HG03139 (cell line): ENCODE results near the gene NCAPH2.

ENCODE experiments used
- ATAC-seq: cut with Tn5 transposase; IDR thresholded peaks from one replicate; pipeline ENCODE4 v1.9.1; 2021; ENCODE audit not compliant: unreplicated experiment

The NCAPH2 gene

DNA sequence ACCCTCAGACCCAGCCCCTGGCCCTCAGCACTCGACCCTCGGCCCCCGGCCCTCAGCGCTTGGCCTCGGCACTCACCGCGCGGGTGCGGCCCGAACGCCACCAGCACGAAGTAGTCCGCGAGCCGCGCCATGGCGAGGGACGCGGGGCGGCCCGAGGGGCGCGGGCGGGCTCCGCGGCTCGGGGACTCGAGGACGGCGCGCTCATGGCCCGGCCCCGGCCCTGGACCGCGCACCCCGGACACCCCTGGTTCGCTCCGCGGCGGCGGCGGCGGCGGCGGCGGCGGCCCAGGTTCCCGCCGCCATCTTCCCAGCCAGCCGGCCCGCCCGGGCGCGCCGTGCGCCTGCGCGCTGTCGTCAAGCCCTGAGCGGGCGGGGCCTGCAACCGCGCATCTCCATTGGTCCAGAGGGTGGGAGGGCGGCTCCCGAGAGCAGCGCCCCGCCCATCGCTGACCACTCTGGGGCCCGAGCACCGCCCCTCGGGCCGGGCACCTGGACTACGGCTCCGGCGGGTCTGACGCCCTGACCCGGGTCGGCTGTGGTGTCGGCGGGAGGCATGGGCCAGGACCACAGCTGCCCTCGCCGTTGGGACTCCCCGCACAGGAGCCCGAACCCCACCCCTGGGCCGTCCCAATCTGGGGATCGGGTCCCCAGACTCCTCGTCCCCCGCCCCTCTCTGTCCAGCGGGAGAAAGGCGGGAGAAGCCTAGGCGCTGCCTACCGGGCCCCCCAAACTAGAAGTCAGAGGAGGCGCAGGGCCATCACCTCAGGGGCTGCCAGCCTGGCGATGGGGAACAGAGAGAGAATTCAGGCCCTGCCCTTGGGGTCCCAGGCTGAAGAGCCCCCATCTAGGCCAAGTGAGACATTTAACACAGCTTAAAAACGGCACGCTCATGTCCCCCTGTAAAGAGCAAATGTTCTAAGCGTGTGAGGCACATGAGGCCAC is 33.0 kb upstream of the NCAPH2 start, which contains the start of gene SBF1:
Gene SBF1 (minus strand): TSS at position 326 of the 942 bp plus-strand sequence. CDS start 195 bp downstream, at position 131.
- peak; percentile 62 for ATAC-seq

DNA sequence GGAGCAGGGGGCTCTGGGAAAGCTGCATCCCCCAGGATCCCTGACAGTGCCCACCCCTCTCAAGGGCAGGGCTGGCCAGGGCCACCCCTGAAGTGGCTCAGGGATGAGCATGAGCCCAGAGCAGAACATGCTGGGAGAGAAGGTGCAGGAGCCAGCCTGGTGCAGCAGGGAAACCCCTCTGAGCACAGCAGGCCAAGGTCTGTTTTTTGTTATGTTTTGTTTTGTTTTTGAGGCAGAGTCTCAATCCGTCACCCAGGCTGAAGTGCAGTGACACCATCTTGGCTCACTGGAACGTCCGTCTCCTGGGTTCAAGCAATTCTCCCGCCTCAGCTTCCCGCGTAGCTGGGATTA is 32.4 kb upstream of the NCAPH2 start:
- no peak for ATAC-seq

DNA sequence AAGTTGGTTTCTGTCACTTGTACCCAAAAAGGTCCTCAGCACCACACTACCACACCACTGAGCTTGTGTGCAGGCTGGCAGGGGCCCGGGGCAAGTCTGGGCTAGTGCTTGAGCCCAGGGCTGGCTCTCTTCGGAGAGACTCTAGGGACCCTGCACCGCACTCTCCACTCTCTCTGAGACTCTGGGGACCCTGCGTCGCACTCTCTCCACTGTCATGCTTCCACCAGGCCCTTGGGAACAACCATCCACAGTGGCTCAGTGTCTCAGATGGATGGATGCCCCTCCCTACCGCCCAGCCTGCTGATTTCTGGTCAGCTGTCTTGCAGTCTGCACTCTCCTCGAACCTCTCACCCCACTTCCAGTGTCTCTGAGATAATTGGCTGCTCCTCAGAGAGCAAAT is 31.2 kb upstream of the NCAPH2 start:
- no peak for ATAC-seq

DNA sequence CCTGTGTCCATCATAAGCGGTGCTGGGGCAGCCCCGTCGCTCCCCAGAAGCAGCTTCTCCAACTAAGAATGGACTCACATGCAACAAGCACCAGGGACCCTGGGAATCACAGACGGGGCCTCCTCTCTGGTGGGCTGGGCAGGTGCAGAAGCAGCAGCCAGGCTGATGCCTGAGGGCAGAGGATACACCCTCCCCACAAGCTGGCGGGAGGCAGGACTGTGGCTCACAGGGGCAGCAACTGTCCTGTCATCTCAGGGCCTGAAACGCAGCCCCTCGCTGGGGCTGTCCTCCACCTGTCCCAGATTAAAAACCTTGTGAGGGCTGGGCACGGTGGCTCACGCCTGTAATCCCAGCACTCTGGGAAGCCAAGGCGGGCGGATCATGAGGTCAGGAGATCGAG is 30.1 kb upstream of the NCAPH2 start:
- no peak for ATAC-seq

DNA sequence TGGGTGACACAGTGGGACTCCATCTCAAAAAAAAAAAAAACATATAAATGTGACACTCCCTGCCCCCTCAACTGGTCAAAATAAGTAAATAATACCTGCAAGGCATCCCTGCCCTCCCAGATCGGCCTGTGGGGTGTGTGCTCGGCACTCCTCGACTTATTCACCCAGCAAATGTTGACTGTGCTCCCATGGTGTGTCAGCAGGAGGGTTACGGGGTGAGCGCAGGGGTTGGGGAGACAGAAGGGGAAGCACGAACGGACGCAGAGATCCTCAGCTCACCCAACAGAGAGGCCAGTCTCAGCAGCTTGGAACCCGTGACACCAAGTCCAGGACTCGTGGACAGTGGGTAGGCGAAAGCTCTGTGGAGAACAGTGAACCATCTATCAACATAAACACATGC is 28.3 kb upstream of the NCAPH2 start:
- ATAC-seq, result no peak

DNA sequence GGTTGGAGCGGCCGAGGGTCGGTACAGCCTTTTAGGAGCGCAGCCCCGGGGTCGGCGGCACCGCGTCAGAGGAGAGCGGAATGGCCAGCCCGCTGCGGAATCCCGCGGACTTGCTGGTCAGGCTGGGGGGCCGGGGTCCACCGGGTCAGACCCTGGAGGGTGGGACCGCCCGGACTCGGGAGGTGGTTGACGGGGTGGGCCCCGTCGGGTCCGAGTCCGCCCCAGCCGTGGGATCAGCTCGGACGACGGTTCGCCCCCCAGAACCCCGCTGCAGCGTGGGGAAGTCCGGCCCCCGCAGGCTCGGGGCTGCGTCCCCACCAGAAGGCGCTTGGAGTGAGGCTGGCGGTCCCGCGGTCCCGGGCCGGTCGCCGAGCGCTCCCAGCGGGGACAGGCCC is 27.0 kb upstream of the NCAPH2 start:
- no peak for ATAC-seq

DNA sequence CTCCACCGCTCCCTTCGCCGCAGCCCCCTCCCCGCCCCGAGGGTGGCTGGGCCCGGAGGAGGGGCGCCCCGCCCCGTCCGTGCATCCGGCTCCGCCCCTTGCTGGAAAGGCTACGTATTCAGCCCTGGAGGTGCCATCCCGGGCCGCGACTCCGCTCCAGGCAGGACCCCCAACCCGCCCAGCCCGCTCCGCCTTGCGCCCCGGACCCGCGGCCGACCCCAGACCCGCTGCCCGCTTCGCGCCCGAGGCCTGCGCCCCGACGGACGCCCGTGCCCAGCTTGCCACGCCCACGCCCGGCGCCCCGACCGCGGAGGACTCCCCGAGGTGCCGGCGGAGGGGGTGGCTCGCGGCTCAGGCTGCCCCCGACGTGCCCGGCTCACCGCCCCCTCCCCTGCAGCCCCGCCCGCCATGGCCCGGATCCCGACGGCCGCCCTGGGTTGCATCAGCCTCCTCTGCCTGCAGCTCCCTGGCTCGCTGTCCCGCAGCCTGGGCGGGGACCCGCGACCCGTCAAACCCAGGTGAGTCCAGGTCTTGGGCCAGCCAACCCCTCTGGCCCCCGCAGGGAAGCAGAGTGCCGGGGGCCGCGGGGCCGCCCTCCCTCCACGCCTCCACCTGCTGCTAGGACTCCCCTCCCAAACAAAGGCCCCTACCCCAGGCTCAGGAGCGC is 26.5 kb upstream of the NCAPH2 start, which contains the start of gene ADM2:
Gene ADM2 (plus strand): TSS at position 104 of the 667 bp plus-strand sequence. CDS start 305 bp downstream, at position 409.
- no peak for ATAC-seq

DNA sequence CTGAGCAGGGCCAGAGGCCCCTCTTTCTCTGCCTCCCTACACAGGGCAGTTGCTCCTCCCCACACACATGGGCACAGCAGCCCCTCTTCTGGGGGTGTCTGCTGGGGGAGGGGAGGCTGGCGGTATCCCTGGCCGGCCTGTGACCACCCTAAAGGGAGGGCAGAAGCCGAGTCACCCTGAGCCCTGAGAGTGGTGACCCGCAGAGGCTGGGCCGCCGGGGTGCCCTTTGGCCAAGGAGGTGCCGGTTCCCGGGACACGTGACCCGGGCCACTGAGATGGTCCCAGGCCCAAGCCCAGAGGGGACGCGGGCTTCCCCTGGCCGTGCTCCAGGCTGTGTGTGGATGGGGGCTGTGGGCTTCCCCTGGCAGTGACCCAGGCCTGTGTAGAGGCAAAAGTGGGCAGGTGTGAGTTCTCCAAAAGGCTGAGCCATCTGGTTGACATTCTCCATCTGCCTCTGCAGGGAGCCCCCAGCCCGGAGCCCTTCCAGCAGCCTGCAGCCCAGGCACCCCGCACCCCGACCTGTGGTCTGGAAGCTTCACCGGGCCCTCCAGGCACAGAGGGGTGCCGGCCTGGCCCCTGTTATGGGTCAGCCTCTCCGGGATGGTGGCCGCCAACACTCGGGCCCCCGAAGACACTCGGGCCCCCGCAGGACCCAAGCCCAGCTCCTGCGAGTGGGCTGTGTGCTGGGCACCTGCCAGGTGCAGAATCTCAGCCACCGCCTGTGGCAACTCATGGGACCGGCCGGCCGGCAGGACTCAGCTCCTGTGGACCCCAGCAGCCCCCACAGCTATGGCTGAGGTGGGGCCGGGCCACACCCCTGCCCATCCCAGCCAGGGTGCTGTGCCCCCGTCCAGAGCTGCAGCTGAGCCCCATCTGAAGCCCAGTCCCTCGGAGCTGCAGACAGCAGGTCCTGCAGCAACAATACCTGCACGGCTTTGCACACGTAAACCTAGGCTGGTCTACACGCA is 25.6 kb upstream of the NCAPH2 start:
- no peak for ATAC-seq

DNA sequence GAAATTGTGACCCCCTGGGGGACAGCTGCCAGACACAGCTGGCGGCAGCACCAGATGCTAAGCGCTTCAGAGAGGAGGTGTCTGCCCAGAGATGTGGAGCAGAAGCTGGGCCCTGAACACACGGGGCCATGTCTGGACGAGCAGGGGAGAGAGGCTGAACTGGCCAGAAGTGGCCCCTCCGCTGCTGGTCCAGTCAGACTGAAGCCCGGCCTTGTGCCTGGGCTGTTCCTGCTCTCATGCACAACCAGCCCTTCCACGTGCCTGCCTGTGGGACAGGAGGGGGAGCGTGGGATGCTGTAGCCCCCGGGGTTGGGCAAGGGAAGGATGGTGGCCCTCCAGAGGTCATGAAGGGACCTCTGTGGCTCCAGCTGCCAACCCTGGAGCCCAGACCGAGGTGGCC is 24.9 kb upstream of the NCAPH2 start:
- no peak for ATAC-seq

DNA sequence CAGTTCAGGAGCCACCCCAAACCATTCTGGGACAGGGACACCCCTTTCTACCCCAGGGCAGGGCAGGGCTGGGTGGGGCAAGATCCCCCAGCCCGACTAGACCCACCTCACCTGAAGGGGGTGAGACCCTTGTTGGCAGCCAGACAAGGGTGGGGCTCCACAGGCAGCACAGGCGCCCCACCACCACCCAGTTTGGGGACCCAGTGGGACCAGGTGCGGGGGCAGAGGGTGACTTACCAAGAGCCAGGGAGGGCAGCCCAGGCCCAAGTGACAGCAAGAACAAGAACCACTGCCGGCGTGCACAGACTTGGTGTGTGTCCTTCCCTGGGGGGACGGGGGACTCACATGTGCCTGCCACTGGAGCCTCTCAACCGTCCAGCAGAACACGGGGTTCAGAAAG is 24.5 kb upstream of the NCAPH2 start:
- ATAC-seq, result no peak

DNA sequence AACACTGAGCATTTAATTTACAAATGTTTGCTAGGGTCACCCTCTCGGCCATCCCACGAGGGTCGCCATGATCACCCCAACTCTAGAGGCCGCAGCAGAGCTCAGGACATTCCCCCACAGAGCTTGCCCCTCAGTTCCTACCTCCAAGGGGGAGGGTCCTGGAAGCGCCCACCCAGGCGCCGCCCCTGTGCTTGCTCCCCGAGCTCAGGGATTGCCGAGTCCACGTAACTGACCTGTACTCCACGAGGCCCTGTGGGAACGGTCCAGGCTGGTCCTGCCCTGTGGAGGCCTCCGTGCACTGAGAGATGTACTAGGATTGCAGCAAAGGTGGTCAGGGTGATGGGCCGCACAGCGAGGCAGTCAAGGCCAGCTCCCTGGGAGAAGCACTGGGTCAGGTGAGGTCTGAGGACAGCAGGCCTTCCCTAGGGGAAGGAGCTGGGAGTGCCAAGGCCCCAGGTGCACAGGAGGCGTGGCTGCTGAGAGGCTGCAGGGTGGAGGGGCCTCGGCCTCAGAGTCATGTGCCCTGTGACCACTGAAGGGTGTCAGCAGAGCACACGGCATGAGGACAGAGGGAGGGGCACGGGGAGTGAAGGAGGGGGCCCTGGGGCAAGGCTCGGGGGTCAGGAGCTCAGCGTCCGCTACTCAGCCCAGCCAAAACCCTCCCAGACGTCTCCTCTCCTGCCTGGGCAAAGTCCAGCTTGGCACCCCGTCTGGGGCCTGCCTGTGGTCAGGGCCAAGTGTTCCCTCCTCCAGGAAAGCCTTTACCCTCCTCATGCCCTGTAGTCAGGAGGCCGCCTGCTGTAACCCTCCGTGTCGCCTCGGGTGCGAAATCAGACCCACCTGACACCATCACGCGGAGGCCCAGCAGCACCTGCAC is 23.8 kb upstream of the NCAPH2 start:
- ATAC-seq, result no peak

DNA sequence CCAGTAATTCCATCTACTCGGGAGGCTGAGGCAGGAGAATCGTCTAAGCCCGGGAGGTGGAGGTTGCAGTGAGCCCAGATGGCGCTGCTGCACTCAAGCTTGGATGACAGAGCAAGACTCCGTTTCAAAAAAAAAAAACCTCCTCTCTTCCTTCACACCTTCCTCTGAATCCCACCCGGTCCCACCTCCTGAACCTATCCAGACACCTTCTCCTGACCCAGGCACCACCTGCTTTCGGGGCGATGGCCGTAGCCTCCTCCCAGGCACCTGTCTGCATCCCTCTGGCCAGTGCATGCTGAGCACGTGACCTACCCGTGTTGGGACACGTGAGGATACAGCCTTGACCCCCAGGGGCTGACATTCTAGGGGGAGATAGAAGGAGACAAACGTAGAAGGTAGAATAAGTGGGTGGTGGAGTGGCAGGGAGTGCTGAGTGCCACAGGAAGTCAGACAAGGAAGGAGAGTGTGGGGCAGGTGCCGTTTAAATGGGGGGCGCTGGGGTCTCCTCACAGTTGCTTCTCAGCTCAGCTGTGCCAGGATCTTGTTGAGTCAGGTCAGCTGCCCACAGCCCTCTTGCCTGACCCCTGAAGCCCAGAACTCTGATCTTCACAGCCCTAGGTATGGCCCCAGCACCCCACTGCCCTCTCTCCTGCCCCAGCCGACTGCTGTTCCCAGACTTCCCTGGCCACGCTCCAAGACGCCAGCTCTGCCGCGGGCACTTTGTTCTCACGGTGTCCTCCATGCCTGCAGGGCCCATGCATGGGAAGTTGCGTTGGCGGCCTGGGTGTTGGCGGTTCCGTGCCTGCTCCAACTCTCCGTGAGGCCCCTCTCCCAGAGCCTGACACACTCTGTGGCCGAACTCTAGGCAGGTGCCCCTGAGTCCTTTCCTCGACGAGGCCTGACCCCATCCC is 22.5 kb upstream of the NCAPH2 start:
- no peak for ATAC-seq

DNA sequence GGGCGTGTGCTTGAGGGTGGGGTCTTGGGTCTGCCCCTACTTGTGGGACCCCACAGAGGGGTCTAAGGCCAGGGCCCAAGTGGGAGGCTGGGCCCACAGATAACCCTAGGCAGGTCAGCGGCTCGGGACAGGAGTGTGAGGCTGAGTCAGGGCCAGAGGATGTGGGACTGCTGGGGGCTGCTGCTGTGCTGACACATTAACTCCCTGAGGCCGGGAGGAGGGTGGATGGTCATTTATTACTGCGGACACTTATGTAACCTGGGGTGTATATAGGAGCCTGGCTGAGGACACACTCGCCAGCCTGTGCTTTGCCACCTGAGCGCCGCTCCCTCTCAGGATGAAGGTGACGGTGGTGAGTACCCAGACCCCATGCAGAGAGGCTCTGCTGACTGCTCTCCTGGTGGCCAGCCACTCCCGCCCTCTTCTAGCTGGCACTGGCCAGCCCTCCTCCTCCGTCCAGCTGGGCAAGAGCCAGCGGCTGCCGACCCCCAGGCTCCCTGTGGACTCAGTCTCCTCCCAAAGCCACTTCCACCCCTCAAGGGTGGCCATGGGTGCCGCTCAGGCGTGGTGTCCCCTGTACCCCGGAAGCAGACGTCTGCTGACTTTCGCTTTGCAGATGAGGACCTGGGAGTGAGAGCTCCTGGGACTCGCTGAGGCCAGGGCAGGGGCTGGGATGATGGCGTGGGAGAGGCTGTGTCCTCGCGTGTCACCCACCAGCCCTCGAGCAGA is 21.3 kb upstream of the NCAPH2 start, which contains the start of gene MIOX:
Gene MIOX (plus strand): TSS at position 299 of the 729 bp plus-strand sequence. CDS start 39 bp downstream, at position 338.
- no peak for ATAC-seq

DNA sequence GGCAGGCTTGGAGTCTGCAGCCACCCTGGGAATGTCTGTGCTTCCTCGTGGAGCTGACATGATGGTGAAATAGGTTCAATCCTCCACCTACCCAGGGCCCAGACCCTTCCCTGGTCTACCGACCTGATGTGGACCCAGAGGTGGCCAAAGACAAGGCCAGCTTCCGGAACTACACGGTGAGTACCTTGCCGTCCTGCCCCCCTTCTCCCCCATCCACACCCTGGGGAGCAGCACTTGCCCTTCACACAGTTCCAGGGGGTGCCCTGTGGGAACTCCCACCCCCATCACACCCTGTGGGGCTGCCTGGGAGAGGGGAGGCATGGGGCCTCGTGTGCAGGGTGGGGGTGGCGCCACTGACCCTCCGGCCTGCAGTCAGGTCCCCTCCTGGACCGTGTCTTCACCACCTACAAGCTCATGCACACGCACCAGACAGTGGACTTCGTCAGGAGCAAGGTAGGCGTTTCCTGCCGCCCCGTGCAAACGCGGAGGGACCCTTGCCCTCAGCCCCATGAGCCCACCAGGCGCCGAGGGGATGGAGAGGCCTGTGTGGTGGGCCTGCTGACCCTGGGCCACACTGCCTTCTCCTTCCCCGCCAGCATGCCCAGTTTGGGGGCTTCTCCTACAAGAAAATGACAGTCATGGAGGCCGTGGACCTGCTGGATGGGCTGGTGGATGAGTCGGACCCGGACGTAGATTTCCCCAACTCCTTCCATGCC is 20.6 kb upstream of the NCAPH2 start:
- ATAC-seq, result no peak

DNA sequence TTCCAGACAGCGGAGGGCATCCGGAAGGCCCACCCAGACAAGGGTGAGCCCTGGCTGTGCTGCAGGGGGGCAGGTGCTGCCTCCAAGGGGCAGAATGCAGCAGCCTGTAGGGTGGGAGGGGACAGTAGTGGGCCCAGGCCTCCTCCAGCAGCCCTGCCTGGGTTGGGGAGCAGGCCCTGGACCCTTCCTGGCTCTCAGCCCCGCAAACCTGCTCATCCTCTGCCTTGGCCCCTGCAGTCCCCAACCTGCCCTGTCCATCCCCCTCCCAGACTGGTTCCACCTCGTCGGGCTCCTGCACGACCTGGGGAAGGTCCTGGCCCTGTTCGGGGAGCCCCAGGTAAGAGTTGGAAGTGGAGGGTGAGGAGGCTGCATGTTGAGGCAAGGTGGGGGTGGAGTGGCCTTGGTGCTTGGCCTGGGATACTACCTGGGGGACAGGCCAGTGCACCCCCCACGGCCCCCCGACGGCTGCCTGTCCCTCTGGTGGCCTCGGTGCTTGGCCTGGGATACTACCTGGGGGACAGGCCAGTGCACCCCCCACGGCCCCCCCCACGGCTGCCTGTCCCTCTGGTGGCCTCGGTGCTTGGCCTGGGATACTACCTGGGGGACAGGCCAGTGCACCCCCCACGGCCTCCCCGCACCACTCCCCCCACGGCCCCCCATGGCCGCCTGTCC is 19.9 kb upstream of the NCAPH2 start:
- no peak for ATAC-seq

DNA sequence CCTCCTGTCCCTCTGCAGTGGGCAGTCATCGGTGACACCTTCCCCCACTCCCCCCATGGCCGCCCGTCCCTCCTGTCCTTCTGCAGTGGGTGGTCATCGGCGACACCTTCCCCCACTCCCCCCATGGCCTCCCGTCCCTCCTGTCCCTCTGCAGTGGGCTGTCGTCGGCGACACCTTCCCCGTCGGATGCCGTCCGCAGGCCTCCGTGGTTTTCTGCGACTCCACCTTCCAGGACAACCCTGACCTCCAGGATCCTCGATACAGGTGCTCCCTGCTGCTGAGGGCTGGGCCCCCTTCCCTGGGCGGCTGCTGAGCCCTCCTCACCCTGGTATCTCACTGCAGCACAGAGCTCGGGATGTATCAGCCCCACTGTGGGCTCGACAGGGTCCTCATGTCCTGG is 19.1 kb upstream of the NCAPH2 start:
- ATAC-seq, result no peak
